KG1 (cell line): ENCODE results near the gene WEE1.
"Not testable (repeated sequence)": the region's sequence is repeated elsewhere in the genome, so short reads cannot be mapped to it uniquely, and the experiment has no call there.

Experiments used
- DNase-seq: peaks from one replicate; lab custom pipeline; 2025; lab: John Stamatoyannopoulos, UW

Gene WEE1

DNA sequence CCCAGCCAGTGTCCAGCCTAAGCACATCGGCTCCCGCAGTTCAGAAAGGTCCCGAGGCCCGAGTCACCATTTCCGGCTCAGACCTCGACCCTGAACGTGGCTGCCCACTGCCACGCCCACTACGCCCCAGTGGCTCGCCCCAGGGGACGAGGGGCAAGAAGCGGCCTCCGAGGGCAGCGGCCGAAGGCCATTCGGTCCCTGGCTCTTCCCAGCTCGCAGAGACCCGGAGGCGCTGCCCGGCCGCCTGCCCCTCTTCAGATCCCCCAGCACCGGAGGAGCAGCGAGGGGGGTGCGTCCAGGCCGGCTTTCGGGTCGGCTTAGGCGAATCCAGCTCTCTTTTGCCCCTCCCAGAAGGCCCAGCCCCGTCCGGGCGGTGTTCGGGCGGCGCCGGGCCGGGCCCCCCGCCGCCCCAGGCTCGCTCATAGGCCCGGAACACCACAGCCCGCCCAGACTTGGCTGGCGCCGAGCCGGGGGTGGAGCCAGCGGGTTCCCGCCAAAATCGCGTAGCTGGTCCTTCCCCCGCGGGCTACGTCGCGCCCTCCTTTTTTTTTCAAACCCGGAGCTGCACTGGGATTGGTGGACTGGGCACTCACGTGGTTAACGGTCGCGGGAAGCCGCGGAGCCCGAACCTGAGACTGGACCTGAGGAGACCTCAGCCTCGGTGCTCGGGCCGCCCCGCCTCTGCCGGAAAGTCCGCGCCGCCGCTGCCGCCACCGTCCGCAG, at the start of gene WEE1:
Gene WEE1 (plus strand): TSS at position 619 of the 723 bp plus-strand sequence. CDS start 264 bp downstream, outside the sequence.
- DNase-seq, result peak; percentile 93

DNA sequence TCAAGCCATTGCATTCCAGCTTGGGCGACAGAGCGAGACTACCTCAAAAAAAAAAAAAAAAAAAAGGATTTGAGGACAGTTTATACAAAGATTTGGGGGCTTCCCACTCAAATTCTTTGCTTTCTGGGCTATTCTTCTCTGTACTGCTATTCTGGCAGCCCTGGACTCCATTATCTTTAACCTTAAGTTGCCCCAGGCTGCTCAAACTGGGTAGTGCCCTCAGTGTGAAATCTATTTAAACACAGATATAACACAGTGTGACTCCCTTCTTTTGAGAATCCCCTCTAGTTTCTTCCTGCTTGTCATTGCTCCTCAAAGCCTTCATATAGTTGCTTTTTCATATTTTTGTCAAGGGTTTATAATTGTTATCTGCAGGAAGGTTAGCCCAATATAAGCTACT, 49.5 kb upstream of the WEE1 start:
- no peak for DNase-seq

DNA sequence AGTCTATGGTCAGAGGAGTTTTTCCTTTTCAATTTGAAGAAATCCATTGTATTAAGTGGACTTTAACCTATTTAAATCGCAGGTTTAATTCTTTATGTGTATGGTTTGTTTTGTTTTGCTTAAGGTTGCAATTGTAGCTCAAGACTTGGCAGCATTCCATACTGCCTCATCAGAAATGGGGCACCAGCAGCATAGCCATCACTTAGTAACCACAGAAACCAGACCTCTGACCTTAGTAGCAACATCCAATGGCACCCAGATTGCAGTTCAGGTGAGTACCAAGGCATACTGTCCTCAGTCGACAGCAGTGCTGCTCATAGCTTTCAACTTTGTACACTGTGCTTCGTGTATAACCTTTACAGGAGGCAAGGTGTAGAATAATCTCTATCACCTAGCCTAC, 48.4 kb upstream of the WEE1 start:
- DNase-seq, result no peak

DNA sequence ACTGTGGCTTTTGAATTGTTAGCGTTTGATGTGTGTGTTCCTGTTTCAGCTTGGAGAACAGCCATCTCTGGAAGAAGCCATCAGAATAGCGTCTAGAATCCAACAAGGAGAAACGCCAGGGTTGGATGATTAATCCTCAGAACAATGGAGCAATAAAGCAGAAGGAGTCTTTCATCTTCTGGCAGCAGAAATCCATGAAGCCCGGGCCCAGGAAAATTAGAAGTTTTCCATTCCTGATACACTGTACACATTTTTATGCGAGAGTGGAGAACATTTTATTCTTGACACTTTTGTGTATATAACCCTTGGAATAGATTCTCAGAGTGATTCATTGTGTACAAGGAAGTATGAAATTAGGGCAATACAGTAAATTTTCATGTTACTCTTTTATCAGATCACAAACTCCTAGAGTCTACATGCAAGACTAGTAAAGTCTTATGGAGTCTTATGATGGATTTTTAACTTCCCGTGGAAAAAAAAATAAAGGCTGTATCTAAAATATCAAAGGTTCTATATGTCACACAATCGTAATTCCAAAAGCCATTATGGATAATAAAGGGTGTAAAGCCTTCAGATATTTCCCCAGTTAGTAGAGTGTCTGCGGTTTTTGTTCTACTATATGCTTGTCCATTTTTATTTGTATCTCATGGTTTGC, 45.9 kb upstream of the WEE1 start:
- DNase-seq, result no peak

DNA sequence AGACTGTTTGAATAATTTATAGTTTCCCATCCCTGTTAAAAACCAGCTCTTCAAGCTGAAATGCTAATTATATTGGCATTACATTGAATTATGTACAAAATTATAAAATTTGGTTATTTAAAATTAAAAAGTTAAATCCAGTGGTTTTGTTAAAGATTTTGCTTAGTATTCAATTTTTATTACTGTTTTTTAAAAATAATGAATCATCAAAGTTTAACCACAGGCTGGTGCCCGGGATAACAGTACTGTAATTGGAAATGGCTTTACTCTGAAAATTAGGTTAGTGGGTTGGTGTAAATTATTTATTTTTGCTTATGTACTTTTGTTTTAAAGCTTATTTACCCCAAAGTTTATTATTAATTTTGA, 45.4 kb upstream of the WEE1 start:
- no peak for DNase-seq

DNA sequence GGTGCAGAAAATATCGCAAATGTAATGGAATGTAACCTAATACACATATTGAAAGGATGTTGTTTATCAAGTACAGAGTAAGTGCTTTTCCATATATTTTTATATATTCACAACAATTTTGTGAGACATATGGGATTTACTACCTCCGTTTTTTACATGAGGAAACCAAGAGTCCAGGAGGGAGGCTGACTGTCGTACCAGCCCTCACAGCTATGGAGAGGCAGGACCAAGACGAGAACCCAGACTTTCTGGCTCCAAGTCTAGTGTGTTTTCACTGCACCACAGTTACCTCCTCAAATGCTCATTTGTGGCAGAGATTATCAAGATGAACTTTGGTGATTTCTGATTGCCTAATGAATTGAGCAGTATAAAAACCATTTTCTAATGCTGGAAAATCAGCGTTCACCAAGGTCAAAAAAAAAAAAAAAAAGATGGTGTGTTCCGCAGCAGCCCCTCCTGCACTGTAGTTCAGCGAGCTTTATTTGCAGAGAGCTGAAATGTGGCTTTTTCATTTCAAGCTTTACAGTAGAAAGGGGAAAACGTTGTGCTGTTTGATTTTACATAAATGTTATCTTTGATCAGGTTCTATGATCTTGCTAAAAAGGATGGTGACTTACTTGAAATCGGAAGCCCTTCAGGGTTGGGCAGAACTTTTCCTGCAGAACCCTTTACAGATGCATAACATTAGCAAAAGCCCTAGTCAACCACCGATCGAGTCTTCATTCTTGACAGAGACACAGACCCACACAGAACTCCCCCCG, 44.7 kb upstream of the WEE1 start:
- no peak for DNase-seq

DNA sequence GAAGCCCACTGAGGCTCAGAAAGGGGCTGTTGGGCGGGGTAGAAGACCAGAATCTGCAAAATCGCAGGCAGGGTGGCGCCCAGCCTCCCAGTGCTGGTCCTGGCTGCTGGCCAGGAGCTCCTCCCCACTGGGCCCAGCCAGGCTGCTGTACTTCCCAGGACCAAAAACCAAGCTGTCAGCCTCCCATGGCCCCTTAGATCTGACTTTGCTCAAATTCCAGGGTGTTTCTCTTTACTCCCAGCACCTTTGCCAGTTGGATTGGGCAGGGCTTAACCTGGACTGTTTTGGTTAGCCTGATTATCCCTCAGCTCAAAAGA, 44.2 kb upstream of the WEE1 start:
- DNase-seq, result no peak

DNA sequence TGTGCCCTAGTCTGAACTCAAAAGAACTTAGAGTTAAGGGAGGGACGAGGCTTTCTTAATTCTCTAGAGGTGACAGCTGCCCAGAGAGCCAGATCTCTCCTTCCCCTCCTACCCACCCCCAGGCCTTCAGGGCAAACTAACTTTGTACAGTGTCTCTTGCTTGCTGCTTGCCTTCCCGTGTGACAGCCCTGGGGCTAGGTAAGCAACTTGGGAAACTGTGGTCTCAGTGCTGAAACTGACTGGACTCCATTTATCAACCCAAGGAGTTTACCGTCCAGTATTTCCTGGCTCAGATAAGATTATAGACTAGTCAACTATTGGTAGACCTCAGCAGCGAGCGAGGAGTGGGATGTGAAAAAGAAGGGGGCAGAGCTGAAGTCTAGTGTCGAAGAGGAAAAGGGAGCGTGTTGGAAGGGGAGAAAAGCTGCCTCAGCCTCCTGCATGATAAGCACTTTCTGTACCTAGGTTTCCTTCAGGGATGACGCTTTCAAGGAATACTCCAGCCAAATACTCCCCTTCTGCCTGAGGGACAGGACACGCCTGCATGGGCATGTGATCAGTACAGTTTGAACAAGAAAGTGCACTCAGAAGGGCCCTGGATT, 43.3 kb upstream of the WEE1 start:
- DNase-seq, result no peak

DNA sequence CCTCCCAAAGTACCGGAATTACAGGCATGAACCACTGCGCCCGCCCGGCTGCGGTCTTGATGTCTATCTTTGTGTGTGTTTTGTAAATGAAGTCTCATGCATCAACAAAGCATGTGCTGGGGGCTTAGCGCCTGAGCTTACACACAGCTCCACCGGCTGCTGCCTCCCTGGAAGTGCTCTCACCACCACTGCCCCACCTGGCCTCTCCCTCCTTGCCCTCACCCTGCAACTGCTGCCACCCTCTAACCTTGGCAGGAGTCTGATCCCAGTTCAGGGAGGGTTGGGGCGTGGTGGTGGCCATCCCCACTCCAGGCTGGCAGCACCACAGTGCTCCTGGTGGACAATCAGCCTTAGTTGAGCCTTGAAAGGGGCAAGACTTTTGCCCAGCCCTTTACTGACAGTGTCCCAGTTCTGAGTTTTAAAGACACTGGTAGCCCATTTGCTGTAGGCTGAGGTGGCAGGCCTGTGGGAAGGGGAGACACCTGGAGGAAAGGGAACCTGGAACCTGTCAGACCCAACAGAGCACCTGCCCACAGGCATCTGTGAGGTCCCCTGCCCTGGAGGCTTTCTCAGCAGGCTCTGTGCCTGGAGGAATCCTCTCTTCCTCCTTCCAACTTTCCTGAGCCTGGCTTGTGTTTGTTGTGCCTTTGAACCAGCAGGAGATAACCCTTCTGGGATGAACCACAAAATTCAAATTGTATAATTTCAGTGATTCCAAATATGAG, 42.4 kb upstream of the WEE1 start:
- no peak for DNase-seq

DNA sequence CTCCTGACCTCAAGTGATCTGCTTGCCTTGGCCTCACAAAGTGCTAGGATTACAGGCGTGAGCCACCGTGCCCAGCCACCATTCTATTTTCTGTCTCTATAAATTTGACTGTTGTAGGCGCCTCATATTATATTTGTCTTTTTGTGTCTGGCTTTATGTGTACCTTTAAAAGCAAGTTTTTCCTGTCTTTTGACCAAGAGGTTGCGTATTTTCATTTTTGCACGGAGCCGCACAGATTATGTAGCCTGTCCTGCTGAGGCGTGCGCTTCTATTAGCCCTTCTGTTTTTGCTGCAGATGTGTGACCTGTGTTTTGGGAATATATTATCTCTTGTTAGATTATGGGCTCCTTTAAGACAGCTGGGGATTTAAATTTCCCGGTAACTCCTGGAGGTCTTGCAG, 40.4 kb upstream of the WEE1 start:
- no peak for DNase-seq

DNA sequence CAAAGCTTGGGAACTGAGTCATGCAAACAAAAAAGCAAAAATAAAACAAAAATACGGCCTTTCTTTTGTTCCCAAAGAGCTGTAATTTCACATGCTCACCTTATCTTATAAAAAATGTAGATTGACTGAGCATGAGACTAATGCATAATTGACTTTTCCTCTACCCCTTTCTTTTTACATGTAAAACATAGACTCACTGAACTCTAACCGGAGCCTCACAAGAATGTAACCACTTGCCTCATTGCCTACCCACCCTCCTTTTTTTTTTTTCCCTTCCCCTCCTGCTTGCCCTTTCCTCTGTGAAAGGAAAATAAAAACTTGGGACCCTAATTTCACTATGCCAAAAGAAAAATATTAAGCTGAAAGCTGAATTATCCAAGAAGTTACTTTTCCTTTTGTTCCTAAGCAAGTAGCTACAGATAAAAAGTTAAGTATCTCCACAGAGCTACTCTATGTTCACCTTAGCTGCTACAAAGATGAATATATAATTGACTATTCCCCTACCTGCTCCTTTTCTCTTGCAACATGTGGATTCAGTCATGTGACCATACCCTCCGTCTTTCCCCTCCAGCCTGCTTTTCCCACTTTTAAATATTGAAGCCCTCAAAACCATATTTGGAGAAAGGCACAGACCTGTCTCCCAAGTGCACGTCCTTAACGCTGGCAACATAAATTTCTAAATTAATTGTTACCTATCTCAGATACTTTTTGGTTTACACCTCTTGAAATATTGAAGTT, 39.6 kb upstream of the WEE1 start:
- DNase-seq, result no peak

DNA sequence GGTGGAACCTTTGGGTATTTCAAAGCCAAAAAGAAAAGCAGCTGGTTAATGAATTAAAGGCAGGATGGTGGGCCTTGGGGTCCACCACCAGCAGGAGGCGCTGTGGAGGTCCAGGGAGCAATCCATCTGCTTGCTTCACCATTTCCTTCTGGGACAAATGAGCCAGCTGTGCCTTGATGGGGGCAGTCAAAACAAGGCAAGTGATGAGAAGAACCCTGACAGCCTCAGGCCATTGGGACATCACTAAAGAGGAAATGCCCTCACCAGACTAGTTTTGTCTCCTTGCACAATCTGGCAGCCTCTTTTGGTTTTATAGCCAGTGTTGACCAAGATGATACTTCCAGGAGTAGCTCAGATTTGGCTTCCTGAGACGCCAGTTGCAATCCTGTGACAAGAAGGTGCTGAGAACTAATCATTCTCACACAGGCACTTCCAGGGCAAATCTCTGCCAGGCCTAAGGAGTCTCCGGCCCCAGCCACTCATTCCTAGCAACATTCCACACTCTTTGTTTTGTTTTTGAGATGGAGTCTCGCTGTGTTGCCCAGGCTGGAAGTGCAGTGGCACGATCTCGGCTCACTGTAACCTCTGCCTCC, 38.2 kb upstream of the WEE1 start:
- peak; percentile 10 for DNase-seq

DNA sequence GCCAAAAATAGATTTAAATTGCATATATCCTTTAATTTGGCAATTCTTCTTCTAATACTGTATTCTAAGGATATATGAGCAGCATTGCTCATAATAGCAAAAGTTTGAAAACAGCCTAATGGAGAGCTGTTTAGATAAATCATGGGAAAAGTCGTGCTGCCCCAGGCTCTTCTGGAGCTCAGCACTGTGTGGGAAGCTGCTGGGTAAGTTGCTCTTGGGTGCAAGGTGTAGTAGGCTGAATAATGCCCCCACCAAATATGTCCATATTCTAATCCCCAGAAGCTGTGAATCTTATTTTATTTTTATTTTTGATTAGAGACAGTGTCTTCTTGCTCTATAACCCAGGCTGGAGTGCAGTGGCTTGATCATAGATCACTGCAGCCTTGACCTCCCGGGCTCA, 34.9 kb upstream of the WEE1 start:
- DNase-seq, result no peak

DNA sequence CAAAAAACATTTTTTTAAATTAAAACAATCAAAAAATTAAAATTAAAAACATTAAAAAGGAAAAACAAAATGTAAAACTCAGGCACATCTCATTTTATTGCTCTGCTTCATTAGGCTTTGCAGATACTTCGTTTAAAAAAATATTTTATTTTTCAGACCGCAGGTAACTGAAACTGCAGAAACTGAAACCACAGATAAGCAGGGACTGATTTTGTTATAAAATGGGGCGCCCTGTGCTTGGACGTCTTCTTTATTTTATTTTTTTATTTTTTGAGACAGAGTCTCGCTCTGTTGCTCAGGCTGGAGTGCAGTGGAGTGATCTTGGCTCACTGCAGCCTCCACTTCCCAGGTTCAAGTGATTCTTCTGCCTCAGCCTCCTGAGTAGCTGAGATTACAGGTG, 24.3 kb upstream of the WEE1 start:
- not testable (repeated sequence) for DNase-seq

DNA sequence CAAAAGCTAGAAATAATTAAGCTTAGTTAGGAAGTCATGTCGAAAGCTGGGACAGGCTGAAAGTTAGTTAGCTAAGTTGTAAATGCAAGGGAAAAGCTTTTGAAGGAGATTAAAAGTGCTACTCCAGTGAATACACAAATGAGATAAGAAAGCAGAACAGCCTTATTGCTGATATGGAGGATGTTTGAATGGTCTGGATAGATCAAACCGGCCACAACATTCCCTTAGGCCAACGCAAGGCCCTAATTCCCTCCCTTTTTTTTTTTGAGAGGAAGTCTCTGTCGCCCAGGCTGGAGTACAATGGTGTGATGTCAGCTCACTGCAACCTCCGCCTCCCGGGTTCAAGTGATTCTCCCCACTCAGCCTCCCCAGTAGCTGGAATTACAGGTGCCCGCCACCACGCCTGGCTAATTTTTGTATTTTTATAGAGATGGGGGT, 23.3 kb upstream of the WEE1 start:
- no peak for DNase-seq

DNA sequence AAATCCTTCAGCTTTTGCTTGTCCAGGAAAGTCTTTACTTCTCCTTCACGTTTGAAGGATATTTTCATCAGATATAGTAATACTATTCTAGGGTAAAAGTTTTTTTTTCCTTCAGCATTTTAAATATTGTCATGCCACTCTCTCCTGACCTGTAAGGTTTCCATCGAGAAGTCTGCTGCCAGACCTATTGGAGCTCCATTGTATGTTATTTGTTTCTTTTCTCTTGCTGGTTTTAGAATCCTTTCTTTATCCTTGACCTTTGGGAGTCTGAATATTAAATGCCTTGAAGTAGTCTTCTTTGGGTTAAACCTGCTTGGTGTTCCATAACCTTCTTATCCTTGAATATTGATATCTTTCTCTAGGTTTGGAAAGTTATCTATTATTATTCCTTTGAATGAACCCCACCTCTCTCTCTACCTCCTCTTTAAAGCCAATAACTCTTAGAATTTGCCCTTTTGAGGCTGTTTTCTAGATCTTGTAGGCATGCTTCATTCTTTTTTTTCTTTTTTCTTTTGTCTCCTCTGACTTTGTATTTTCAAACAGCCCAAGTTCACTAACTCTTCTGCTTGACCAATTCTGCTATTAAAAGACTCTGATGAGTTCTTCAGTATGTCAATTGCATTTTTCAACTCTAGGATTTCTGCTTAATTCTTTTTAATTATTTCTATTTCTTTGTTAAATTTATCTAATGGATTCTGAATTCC, 12.0 kb upstream of the WEE1 start:
- DNase-seq, result no peak

DNA sequence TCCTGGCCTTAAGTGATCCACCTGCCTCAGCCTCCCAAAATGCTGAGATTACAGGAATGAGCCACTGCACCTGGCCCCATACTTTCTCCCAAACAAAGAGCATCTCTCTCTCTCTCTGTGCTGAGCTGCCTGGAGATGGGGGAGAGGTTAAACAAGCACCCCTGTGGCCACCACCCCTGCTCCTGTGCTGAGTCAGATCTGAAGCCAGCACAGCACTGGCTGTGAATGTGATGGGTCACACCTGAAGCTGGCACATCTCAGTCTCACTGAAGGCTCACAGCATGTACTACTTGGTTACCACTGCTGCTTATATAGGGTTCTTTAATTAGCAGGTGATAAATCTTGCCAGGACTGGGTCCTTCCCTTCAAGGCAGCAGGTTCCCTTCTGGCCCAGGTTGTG, 10.8 kb upstream of the WEE1 start:
- DNase-seq, result no peak

DNA sequence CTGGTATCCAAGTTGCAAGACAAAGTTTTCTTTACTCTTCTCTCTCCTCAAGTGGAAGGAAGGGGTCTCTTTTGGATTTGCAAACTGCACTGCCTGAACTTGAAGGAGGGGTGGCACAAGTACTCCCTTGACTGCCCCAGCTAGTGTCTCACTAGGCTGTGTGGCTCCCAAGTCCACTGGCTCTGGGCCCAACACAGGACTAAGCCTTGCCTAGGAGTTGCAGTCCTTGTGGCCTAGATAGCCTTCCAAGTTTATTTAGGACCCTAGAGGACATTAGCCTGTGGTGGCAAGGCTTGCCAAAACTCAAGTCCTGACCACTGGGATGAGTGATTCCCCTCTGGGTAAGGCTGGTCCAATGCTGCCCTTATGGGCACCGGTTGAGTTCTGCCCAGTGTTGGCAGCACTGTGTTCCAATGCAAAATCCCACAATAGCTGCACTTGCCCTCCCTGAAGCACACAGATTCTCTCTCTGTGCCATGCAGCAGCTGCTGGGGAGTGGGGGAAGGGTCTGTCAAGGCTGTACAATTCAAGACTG, 10.2 kb upstream of the WEE1 start:
- DNase-seq, result no peak

DNA sequence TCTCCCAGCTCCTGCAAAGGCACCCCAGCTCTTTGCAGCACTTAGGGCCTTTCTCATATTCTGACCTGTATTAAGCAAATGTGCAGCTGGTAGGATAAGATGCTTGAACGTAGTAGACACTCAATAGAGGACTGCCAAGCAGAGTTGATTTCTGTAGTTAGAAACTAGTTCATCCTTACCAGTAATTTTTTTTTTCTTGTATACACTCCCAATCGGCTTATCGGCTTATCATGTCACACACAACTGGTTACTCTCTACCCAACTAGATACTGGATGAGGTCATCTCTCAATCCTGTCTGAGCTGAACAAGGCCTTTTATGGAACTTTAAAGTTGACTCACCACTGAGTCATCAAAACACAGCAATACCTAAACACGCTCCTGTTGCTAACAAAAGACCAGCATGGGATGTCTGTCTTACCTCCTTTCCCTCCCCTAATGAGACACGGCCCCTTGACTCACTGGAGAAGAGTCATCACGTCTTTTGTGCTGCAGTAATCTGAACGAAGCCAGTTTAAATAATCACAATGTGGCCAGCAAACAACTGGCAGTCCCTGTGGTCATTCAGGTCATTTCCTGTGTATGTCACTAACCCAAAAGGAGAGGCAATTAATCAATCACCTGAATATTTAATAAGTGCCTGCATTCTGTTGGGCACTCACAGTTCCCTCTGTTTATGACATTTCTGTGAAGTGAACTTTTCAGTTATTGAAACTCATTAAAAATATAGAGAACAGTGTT, 7.5 kb upstream of the WEE1 start:
- DNase-seq, result no peak
